ENCODE data around the gene ABCB11. TPM values are rescaled to one million over a fixed set of nuclear protein-coding genes. Genes with fewer than 3 reads are reported as not detected.

ABCB11 gene
- total and polyA plus RNA-seq, 10 of the 15 experiments (the other 5 are each of a cell fraction or from before 2014, with no cell fraction given), result not detected

- Histone ChIP-seq H2AFZ (ENCODE audit: control insufficient read depth, low read depth, low read length) (no peak overlapping the region), H3K9ac (ENCODE audit: control insufficient read depth, insufficient read depth, low read length) (no peak overlapping the region), H3K4me2 (ENCODE audit: control insufficient read depth, insufficient read depth) (no peak overlapping the region), H3K9me3 (replicated peaks; ENCODE audit: control insufficient read depth, insufficient read depth, low read length) (no peaks in the 10 kb centered on the region), H3K27me3 (replicated peaks in 1 of 2; ENCODE audit: control insufficient read depth in 2 of 2, insufficient read depth in 2 of 2, low read length in 1 of 2) (peaks cover 5 to 11% of the 10 kb centered on the region in 2 experiments; a peak in 3 of 4 replicates), H3K79me2 (ENCODE audit: control insufficient read depth, insufficient read depth, low read length) (no peaks in the 10 kb centered on the region), H3K4me1 (ENCODE audit: control insufficient read depth, insufficient read depth, low read length) (no peaks in the 10 kb centered on the region), H3K36me3 (ENCODE audit: control insufficient read depth in 2 of 2, insufficient read depth in 2 of 2, low read length in 1 of 2) (no peaks in the 10 kb centered on the region), H3K27ac (ENCODE audit: control insufficient read depth, insufficient read depth) (no peak overlapping the region), H4K20me1 (ENCODE audit: control insufficient read depth, insufficient read depth) (no peaks in the 10 kb centered on the region), H3K4me3 (no peak overlapping the region)
- in situ Hi-C loops (cut with MboI) (loop anchor here (5.0 kb wide), 1 partner anchor 566 kb away; no protein-coding TSS in a partner anchor), intact Hi-C loops (cut with micrococcal nuclease; ENCODE audit: unreplicated experiment) (no loop called here)
- no peak for FAIRE-seq
- BruUV-seq (replicated peaks), result no TSS peak
- ChIA-PET SMC1A (ENCODE audit: uncharacterized antibody, unreplicated experiment) (no interaction called here), POLR2A (interaction anchor here (0.7 kb wide), 1 partner anchor 150 kb away, joined by 4 read pairs; no protein-coding TSS in a partner anchor), RAD21 (ENCODE audit: unreplicated experiment) (no interaction called here), CTCF (interaction anchor here (0.6 to 0.8 kb wide), 2 partner anchors 9 to 138 kb away, joined by 3 to 4 read pairs; no protein-coding TSS in a partner anchor)
- TF ChIP-seq TARDBP (IDR thresholded peaks at IDR 0.05; ENCODE audit: borderline replicate concordance) (no peak), ATF2 (IDR thresholded peaks at IDR 0.05; ENCODE audit: low read length) (no peak), RBBP5 (conservative IDR thresholded peaks at IDR 0.05) (no peak), CEBPB (IDR thresholded peaks at IDR 0.05; ENCODE audit: borderline replicate concordance in 1 of 2, low read depth in 2 of 2, low read length in 2 of 2) (no peak)
- DNase-seq (ENCODE audit: low read depth, low spot score), result no peak
- 26% methylated on average over 21 of the region's 21 CpGs for WGBS (ENCODE audit: insufficient coverage, insufficient replicate concordance, low lambda C conversion rate, missing lambda C conversion rate)
- ATAC-seq, result no peak
Observed at GRCh38 chr2:168912901-168913369, 118.2 kb downstream of the ABCB11 start.

DNA sequence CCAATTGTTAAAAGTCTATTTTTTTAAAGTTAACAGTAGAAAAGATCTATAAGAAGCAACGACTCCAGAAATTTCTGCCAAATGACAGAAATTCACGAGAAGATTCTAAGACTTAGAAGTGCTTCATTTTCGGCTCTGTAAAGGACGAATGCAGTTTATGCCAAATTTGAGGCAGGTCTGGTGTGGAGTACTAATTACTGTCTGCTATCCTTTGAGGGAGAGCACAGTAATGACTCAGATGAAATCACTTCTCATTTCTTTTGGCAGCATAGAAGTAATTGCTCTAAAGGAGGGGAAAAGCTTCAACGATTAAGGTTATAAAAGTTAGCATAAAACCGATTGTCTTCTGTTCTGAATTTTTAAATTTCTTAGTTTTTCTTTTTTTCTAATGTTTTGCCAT is 118.7 kb downstream of the ABCB11 start:
- no peaks in the 10 kb centered on the region for H3K4me1 ChIP-seq (ENCODE audit: control insufficient read depth, insufficient read depth, low read length)
- H3K36me3 ChIP-seq (ENCODE audit: control insufficient read depth in 2 of 2, insufficient read depth in 2 of 2, low read length in 1 of 2), result no peaks in the 10 kb centered on the region
- H3K27me3 ChIP-seq (replicated peaks in 1 of 2; ENCODE audit: control insufficient read depth in 2 of 2, insufficient read depth in 2 of 2, low read length in 1 of 2), result peaks cover 5 to 11% of the 10 kb centered on the region in 2 experiments; a peak in 3 of 4 replicates
- TF ChIP-seq ELK1 (IDR thresholded peaks at IDR 0.05; ENCODE audit: low read depth, low read length) (no peak), YBX1 (IDR thresholded peaks at IDR 0.05) (no peak), RAD21 (IDR thresholded peaks at IDR 0.05; ENCODE audit: insufficient read depth, low read depth, low read length) (no peak), JUND (IDR thresholded peaks at IDR 0.05; ENCODE audit: low read depth, low read length) (no peak), HCFC1 (IDR thresholded peaks at IDR 0.05; ENCODE audit: low read length) (no peak), GATAD2B (conservative IDR thresholded peaks at IDR 0.05; ENCODE audit: low read depth) (no peak), STAT1 (conservative IDR thresholded peaks at IDR 0.05) (no peak), MYB (IDR thresholded peaks at IDR 0.05; ENCODE audit: borderline replicate concordance, low read depth, low read length) (no peak), TAF1 (IDR thresholded peaks at IDR 0.05; ENCODE audit: borderline replicate concordance, low read depth, low read length) (no peak)
- ChIA-PET CTCF (interaction anchor here (0.8 kb wide), 1 partner anchor 9 kb away, joined by 4 read pairs; no protein-coding TSS in a partner anchor), SMC1A (ENCODE audit: uncharacterized antibody, unreplicated experiment) (no interaction called here), RAD21 (ENCODE audit: unreplicated experiment) (no interaction called here), POLR2A (no interaction called here)
- in situ Hi-C loops (cut with MboI), result loop anchor here (5.0 kb wide), 1 partner anchor 565 kb away; no protein-coding TSS in a partner anchor
- H3K79me2 ChIP-seq (ENCODE audit: control insufficient read depth, insufficient read depth, low read length), result no peaks in the 10 kb centered on the region
- H2AFZ ChIP-seq (ENCODE audit: control insufficient read depth, low read depth, low read length), result no peak overlapping the region
- DNase-seq (ENCODE audit: low read depth, low spot score) (no peak), FAIRE-seq (no peak), ATAC-seq (no peak)
- WGBS (ENCODE audit: insufficient coverage, insufficient replicate concordance, low lambda C conversion rate, missing lambda C conversion rate), result 19% methylated on average over 6 of the region's 6 CpGs
- no peaks in the 10 kb centered on the region for H4K20me1 ChIP-seq (ENCODE audit: control insufficient read depth, insufficient read depth)
- no peak overlapping the region for H3K9ac ChIP-seq (ENCODE audit: control insufficient read depth, insufficient read depth, low read length)
- BruUV-seq (replicated peaks), result no TSS peak
- H3K27ac ChIP-seq (ENCODE audit: control insufficient read depth, insufficient read depth), result no peak overlapping the region
- intact Hi-C loops (cut with micrococcal nuclease; ENCODE audit: unreplicated experiment), result no loop called here
- H3K9me3 ChIP-seq (replicated peaks; ENCODE audit: control insufficient read depth, insufficient read depth, low read length), result no peaks in the 10 kb centered on the region
- H3K4me3 ChIP-seq, result no peak overlapping the region
- H3K4me2 ChIP-seq (ENCODE audit: control insufficient read depth, insufficient read depth), result no peak overlapping the region

Measured in GM12878 (cell line).